Uterus (tissue), 2 donors: Measurements from ENCODE around the gene NOTO.

ENCODE experiments used
- CTCF ChIP-seq, 4 experiments: fragments of 200-600 bp in 2 of 4; fragments of 450-650 bp in 2 of 4; sonication (generic) in 2 of 4; IDR thresholded peaks; one replicate each; pipeline ENCODE4 v1.5.1; 2016 to 2019; ENCODE audit warnings: antibody characterized with exemption in 4 of 4, mild to moderate bottlenecking in 2 of 4, moderate library complexity in 1 of 4
- POLR2A ChIP-seq, 2 donors: fragments of 450-650 bp; IDR thresholded peaks; one replicate each; pipeline ENCODE4 v1.6.1; 2016; ENCODE audit warnings: antibody characterized with exemption in 2 of 2, mild to moderate bottlenecking in 1 of 2, moderate library complexity in 1 of 2

GRCh38 chr2:73228631-73229030, 26.3 kb downstream of the NOTO start:
- TF ChIP-seq POLR2A (IDR thresholded peaks at IDR 0.05) (no peak), CTCF (IDR thresholded peaks at IDR 0.05) (no peak)
